ENCODE measurements around the gene ZNF524.

The ZNF524 gene

DNA sequence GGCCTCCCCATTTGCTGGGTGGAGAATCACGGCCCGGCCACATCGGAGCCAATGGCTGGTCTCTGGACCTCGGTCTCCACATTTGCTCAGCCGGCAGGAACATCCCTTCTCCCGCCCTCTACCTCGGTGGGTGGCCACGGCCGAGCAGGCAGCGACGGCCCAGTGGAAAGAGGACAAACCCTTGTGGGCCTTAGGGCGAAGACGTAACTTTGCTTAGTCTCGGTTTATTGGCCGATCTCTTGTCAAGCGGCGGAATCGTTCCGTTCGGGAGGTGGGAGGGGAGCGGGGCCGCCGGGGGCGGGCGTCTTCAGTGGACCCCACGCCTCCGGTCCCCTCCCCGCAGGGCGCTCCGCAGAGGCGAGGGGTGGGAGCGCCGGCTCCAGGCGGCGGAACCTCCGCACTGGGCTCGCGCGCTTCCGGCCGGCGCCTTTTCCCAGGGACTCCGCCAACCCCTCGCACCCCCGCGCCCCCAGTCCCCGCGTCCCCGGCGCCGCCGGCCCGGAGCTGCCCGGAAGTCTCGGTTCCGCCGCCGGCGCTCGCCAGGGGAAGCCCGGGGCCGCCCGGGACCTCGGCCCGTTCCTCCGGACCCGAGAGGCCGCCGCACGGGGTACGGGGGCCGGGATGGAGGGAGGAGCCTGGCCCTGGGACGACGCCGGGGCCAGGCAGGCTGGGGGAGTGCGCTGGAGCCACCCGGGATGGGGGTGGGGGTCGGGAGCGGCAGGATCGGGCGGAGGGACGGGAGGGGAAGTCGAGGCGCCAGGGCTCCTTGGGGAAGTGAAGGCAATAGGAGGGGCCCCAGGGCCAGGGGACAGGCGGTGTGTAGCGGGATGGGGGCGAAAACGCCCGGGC is 40.7 kb downstream of the ZNF524 start, which contains the start of gene ZNF580:
ZNF580 (plus strand) TSS at position 426 of the 849 bp plus-strand sequence. CDS start 1,507 bp downstream, outside the sequence.
- DNase-seq (ENCODE audit: low read depth in 4 of 4, low spot score in 1 of 4): peak in 2 of 4 experiments; percentile 59 to 66

DNA sequence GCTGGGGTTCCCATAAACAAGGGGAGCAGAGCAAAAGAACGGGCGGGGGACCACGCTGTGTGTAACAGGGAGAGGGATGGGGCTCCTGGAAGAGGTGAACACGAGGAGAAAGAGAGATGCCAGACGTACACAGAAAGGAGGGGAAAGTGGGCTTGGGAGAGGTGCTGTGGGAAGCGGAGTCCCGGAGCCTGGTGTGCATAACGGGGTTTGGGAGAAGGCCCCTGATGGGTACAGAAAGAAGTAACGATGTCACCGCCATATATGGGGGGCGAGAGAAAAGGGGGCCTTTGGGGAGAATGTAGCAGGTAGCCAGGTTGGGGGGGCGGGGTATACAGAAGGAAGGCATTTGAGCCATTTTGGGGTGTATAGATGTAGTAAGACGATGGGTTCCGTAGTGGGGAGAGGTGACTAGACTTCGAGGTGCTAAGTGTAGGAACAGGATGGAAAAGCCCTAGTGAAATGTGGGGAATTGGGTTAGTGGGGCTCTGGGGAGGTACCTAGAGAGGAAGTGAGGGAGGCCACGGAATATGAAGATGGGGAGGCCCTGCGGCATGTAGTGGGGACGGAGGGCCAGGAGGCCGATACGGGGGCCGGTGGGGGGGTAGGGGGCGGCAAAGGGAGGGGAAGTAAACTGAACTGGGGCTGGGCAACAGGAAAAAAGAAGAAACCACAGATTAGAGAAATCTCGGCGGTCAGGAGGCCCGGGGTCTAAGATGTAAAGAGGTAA is 41.5 kb downstream of the ZNF524 start:
- no peak for DNase-seq (ENCODE audit: low read depth in 4 of 4, low spot score in 1 of 4)

DNA sequence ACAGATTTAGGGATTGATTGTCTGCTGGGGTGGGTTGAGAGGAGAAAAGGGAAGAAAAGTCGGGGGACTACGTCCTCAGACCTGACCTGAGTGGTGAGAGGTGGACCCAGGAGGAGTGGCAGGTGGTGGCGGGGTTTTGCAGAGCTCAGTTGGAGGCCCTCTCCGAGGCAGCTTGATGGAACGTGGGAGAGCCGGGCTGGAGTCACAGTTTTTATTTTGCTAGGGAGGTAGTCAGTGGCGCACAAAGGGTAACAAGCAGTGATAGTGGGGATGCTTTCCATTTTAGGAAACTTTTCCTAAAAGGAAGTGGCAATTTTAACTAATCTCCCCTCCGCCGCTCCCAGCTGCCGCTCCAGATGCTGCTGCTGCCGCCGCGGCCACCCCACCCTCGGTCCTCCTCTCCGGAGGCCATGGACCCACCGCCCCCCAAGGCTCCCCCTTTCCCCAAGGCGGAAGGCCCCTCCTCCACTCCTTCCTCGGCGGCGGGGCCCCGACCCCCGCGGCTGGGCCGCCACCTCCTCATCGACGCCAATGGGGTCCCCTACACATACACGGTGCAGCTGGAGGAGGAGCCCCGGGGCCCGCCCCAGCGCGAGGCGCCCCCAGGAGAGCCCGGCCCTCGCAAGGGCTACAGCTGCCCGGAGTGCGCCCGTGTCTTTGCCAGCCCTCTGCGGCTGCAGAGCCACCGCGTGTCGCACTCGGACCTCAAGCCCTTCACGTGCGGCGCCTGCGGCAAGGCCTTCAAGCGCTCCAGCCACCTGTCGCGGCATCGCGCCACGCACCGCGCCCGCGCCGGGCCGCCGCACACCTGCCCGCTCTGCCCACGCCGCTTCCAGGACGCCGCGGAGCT is 42.3 kb downstream of the ZNF524 start:
- no peak for DNase-seq (ENCODE audit: low read depth in 4 of 4, low spot score in 1 of 4)

DNA sequence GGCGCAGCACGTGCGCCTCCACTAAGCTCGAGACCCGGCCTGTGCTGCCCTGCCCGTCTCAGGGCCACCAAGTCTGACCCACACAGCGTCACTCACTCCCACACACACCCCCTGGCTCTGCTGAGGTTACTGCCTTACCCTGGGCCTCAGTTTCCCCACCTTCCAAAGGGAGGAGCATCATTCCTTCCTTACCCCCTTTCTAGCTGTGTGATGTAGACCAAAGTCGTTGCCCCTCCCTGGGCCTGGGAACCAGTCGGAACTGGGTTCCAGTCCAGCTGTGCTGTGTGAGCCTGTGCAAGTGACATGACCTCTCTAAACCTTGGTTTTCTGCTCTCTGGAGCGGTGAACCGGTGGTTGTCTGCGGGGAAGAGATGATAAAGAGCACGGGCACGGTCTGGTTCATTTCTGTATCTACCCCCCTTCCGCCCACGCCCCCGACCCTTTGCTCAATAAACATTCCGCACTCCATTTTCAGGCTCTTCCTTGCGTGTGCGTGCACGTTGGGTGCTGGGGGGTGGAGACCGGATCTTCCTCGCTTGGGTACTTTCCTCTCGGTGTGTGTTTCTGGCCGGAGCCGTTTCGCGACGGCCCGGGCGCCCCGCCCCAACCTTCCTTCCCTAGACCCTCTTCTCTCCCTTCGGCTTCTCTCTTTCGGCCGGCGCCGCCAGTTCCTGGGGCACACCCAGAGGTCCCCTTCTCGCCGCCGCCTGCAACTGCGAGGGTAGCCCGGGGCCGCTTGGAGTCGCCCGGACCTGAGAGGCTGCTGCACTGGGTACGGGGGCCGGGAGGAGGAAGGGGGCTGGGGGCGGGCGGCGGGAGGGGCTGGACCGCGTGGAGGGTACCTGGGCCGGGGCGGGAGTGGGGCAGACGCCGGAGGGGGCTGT is 43.2 kb downstream of the ZNF524 start, which contains the start of gene ZNF581:
ZNF581 (plus strand) TSS at position 647 of the 884 bp plus-strand sequence. CDS start 923 bp downstream, outside the sequence.
- peak; percentile 65 to 82 (median 76) for DNase-seq (ENCODE audit: low read depth in 4 of 4, low spot score in 1 of 4)

DNA sequence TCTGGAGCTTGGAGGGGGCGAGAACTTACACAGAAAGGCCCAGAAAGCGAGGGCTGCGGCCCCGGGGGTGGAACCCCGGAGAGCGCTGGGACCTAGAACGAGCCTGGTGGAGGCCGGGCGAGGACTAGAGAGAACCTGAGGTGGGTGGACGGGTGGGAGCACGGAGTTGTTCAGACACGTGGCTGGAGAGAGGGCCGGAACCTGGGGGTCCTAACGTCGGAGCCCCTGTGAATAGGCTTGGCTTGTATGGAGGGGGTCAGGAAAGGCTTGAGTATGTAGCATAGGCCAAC is 43.7 kb downstream of the ZNF524 start:
- no peak for DNase-seq (ENCODE audit: low read depth in 4 of 4, low spot score in 1 of 4)

DNA sequence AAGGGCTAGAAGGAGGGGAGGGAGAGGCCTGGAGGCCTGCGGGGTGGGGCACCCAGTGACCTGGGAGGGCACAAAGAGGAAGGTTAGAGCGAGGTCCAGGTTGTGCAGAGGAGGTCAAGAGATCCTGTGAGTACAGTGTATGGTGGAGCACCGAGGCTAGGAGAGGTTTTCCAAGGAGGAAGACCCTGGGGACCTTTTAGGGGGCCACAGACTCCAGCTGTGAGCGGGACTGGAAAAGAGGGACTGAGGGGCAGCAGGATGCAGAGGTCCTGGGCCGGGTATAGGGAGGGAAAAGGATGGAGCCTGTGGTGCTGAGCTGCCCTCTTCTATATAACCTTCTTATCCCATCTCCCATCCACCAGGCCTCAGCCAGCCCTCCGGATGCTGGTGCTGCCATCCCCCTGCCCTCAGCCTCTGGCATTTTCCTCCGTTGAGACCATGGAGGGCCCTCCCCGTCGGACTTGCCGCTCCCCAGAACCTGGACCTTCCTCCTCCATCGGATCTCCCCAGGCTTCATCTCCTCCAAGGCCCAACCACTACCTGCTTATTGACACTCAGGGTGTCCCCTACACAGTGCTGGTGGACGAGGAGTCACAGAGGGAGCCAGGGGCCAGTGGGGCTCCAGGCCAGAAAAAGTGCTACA is 44.2 kb downstream of the ZNF524 start:
- DNase-seq (ENCODE audit: low read depth in 4 of 4, low spot score in 1 of 4): no peak

DNA sequence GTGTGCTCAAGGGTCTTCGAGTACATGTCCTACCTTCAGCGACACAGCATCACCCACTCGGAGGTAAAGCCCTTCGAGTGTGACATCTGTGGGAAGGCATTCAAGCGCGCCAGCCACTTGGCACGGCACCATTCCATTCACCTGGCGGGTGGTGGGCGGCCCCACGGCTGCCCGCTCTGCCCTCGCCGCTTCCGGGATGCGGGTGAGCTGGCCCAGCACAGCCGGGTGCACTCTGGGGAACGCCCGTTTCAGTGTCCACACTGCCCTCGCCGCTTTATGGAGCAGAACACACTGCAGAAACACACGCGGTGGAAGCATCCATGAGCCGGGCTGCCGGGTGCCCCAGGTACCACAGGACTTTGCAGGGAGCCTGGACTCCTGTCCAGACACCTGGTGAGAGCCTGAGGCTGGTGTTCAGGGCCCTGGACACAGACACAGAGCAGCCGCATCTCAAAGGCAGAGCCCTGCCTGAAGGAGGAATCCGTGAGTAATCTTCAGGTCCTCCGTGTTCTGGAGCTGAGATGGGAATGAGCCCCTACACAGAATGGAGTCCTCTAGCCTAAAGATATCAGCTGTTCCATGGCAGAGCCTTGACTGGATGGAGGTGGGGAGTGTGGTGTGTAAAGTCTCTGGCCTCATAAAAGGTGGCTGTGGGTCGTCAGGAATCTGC is 44.9 kb downstream of the ZNF524 start:
- no peak for DNase-seq (ENCODE audit: low read depth in 4 of 4, low spot score in 1 of 4)

DNA sequence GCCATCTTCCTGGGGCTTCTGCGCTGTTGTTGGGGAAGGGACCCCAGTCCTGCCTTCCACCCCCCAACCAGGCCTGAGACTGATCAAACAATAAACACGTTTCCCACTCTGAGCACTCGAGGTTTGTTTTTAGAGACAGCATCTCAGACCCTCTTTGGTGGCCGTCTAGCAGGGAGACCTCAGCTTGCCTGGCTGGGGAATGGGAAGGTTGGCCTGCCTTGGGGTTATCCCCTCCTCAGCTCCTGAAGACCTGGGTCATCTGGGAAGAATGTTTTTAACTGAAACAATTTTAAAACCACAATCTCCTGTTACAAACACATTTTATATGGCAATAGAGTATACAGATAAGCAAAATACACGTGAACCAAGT is 45.4 kb downstream of the ZNF524 start:
- no peak for DNase-seq (ENCODE audit: low read depth in 4 of 4, low spot score in 1 of 4)

DNA sequence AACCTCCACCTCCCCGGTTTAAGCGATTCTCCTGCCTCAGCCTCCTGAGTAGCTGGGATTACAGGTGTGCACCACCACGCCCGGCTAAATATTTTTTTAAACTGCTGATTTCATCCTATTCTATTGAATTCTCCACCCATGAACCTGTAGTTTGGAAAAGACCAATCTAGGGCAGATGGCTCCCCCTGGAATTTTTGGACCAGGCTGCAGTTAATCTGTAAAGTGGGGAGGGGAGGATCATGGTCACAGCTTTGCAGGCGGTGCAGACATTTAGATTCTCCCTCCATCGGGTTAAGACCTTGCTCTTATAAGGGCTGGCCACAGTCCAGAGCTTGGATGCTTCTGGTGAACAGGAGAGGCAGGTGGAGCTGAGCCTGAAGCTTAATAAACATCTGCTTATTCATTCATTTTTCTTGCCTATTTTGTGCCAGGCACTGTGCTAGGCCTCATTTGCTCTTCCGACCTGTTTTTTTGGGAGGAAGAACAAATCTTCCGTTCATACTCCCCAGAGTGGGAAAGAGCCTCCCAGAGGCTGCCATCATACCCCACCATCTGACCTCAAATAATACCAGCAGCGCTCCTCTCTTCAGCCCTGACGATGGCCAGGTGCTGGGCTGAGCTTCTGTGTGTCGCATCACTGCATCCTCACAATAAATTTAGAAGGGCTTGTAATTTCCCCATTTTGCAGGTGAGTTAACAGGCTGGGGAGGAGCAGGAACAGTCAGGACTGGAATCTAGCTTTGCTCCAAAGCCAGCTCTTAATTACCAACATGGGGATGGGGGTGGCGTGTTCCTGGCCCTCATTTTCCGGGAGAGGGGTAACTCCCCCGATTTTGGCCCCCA is 47.0 kb downstream of the ZNF524 start:
- no peak for DNase-seq (ENCODE audit: low read depth in 4 of 4, low spot score in 1 of 4)

DNA sequence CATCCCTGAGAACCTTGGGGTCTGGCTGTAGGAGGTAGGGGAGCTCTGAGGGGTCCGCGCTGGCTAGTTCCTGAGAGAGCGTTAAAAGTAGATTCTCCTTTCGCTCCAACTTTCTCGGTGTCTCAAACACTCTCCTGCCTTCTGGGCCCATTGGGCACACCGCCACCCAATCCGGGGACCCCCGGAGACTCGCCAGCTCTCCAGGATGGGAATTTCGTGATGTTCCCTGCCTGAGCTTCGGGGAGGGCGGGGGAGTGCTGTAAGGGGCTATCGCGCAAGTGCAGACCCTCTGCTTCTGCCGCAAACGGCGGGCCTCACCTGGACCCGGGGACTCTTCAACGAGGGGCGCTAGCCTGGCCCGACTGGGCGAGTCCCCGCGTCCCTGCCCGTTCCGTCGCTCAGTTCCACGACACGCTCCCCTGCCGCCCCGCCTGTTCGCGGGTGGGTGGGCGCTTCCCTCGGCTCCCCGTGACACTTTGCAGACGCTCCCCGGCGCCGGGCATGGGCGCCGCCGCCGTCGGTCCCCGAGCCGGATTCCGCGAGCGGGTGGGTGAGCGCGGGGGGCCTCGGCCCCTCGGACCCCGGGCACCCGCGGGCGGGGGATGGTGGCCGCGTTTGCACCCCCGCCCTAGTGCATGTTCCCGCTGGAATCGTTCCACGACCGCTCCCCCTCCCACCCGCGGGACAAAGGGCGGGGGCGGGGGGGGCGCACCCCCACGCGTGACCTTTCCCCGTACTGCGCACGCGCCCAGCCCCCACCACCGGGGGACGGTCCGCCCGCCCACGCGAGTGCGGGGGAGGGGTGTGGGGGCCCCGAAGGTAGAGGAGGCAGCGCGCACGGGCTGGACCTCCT is 47.9 kb downstream of the ZNF524 start, which contains the start of gene CCDC106:
CCDC106 (plus strand) TSS at position 481 of the 853 bp plus-strand sequence. CDS start 835 bp downstream, outside the sequence.
- DNase-seq (ENCODE audit: low read depth in 4 of 4, low spot score in 1 of 4): peak in 1 of 4 experiments; percentile 35

DNA sequence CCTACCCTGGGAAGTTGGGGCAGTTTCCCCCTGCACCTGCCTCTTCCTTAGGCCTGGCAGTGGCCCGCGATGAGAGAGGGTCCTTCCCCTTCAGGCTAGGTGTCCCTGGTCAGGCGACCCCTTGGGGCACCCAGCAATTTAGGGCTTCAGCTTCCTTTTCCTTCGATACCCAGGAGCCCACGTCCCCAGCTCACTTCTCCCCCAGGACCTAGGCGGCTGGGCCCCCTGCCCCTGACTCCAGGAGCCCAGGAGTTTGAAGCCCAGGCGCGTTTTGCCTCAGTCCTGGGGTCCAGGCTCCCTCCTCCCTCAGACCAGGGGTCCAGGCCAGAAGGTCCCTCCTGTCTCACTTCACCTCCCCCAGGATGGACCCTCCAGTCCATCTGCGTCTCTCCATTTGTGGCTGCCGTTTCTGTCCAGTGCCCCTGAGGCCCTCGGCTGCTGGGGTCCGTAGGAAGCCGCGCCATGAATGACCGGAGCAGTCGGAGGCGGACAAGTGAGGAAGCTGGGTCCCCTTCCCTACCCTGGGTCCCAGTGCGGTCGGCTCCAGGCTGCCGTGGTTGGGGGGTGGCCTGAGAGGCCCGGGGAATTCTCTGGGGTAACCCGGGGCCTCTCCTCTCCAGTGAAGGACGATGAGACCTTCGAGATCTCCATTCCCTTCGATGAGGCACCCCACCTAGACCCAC is 48.6 kb downstream of the ZNF524 start:
- no peak for DNase-seq (ENCODE audit: low read depth in 4 of 4, low spot score in 1 of 4)

DNA sequence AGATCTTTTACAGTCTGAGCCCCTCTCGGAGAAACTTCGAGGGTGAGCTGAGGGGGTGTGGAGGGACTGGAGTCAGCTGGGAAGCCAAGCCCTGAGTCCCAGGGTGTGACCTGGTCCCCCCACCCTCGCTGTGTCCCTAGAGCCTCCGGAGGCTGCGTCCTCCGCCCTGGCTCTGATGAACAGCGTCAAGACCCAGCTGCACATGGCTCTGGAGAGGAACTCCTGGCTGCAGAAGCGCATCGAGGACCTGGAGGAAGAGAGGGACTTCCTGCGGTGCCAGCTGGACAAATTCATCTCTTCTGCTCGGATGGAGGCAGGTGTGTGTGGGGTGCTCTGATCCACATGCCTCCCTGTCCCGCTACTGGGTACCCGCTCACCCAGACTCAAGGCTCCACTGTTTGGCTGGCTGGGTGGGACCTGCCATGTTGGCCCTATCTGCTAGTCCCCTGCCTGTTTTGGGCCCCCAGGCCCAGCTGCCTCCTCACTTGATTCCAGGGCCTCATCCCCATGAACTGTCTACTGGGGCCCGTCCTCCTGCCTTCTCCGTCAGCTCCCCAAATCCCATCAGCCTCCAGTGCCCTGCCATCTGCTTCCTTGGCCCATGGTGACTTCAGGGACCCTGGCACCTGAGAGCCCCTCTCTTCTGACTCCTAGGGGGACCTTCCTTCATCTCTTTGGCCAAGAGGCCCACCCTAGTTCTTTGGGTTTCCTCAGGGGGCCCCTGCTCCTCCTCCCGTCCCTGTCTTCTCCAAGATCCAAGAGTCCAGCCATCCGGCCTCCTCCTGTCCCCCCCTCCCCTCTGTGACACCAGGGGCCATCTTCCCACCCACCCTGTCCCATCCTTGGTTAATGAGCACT is 49.4 kb downstream of the ZNF524 start:
- DNase-seq (ENCODE audit: low read depth in 4 of 4, low spot score in 1 of 4): no peak

DNA sequence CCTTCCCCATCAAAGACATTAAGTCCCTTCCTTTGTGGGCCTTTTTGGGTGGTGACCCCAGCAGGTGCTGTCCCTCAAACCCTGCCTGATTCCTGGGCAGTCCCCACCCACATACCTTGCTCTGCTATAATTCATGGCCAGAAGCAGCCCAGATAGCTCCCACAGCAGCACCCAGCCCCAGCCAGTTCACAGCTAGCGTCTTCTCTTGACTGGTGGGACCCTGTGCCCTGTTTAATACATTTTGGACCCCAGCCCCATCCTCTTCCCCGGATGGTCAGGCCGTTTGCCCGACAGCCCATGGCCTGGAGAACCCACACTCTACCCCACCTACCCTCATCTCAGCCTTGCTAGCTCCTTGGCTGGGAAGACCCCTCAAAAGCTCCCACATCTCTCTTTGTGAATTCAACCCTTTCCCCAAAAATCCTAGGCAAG is 50.1 kb downstream of the ZNF524 start:
- DNase-seq (ENCODE audit: low read depth in 4 of 4, low spot score in 1 of 4): no peak

DNA sequence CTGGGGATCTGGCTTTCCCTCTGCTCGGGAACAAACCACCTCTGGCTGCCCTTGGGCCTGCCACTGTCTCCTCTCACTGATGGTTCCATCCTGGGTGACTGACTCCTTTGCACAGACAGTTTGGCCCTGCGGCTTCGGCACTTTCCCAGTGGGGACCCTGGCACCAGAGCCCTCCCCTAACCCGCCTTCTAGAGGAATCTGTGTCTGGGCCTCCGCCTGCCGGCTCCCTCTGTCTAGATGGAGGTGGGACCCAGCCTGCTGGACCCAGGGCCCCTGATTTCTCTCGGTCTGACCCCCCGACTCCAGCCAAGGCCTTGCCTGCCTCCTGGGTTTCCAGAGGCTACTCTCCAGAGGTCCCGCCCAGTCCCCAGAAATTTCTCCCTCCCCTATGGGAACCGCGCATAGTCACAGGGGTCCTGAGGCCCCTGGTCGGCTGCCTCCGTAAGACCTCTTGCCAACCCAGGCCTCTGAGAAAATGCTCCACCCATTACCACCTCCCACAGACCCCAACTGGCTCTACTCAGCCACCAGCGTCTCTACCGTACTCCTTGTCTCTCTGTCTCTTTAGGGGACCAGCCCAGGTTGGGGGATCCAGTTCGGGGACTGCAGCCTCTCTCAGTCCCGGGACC is 50.6 kb downstream of the ZNF524 start:
- DNase-seq (ENCODE audit: low read depth in 4 of 4, low spot score in 1 of 4): no peak

DNA sequence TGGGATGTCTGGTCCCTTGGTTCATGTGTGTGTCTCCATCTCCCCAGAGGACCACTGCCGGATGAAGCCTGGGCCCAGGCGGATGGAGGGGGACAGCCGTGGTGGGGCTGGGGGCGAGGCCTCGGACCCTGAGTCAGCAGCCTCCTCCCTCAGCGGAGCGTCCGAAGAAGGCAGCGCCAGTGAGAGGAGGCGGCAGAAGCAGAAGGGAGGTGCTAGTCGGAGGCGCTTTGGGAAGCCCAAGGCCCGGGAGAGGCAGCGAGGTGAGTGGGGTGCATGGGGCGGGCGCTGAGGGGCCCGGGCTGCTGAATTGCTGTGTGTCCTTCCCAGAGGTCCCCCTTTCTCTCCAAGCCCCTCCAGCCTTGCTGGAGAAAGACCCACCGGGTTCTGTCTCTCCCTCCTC is 51.1 kb downstream of the ZNF524 start:
- no peak for DNase-seq (ENCODE audit: low read depth in 4 of 4, low spot score in 1 of 4)
